ENCODE data around the gene SLC38A10. TPM values are rescaled to one million over a fixed set of nuclear protein-coding genes. Genes with fewer than 3 reads are reported as not detected.

SLC38A10 gene
- total RNA-seq, 4 donors from 2014 or later = 37.8 to 49.8 (median 45.3) TPM

DNA sequence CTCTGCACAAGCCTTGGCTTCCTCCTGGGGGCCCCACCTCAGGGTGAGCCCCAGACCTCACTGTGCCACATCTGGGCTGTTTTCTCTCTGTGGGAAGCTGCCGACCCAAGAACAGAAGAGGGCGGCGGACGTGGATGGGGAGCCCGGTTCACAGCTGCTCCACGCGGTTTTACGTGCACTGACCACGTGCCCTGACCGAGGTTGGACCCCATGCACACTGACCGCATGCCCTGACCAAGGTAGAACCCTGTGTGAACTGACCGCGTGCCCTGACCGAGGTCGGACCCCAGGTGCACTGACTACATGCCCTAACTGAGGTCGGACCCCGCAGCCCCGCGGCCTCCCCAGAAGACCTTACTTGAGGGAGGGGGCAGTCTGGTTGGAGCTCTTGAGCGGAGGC, 92.0 kb downstream of the SLC38A10 start:
- intact Hi-C loops (cut with DNase I) = no loop called here
- Histone ChIP-seq H3K36me3 (peaks cover 0 to 39% (median 0%) of the 10 kb centered on the region in 3 donors), H3K4me3 (no peak overlapping the region), H3K9me3 (no peaks in the 10 kb centered on the region), H3K27ac (no peak overlapping the region), H3K27me3 (no peaks in the 10 kb centered on the region), H3K4me1 (peaks cover 0 to 17% (median 0%) of the 10 kb centered on the region in 3 donors)
- WGBS, 2 donors = 97 to 100% methylated on average over 3 to 5 of the region's 20 CpGs
- DNase-seq = no peak
- TF ChIP-seq POLR2A (IDR thresholded peaks at IDR 0.05) = no peak
- TF ChIP-seq, protein P1, sequence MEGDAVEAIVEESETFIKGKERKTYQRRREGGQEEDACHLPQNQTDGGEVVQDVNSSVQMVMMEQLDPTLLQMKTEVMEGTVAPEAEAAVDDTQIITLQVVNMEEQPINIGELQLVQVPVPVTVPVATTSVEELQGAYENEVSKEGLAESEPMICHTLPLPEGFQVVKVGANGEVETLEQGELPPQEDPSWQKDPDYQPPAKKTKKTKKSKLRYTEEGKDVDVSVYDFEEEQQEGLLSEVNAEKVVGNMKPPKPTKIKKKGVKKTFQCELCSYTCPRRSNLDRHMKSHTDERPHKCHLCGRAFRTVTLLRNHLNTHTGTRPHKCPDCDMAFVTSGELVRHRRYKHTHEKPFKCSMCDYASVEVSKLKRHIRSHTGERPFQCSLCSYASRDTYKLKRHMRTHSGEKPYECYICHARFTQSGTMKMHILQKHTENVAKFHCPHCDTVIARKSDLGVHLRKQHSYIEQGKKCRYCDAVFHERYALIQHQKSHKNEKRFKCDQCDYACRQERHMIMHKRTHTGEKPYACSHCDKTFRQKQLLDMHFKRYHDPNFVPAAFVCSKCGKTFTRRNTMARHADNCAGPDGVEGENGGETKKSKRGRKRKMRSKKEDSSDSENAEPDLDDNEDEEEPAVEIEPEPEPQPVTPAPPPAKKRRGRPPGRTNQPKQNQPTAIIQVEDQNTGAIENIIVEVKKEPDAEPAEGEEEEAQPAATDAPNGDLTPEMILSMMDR (IDR thresholded peaks at IDR 0.05) = no peak

DNA sequence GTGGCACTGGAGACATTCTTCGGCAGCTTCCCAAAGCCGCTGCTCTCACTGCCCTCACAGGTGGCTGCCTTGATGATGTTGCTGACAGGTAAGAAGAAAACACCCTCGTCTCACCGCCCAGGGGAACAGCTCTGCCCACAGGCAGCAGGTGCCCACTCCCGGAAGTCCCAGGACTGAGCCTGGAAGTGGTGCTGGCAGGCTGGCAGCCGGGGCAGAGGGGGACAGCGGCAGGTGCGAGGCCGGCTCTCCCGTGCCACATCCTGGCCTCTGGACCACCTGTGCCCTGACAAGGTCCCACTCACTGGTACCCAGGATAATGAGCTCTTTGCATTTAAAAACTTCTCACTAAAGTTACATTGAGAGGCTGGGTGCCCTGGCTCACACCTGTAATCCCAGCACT, 92.8 kb downstream of the SLC38A10 start:
- Histone ChIP-seq H3K9me3 (no peaks in the 10 kb centered on the region), H3K27ac (no peak overlapping the region), H3K4me1 (peaks cover 0 to 21% (median 0%) of the 10 kb centered on the region in 3 donors), H3K4me3 (no peak overlapping the region), H3K36me3 (peaks cover 0 to 45% (median 0%) of the 10 kb centered on the region in 3 donors), H3K27me3 (no peaks in the 10 kb centered on the region)
- no peak for DNase-seq
- WGBS, 2 donors = 67 to 68% methylated on average over 1 to 4 of the region's 10 CpGs
- TF ChIP-seq POLR2A (IDR thresholded peaks at IDR 0.05) = no peak
- TF ChIP-seq, protein P1 (IDR thresholded peaks at IDR 0.05) = no peak
- intact Hi-C loops (cut with DNase I) = no loop called here

DNA sequence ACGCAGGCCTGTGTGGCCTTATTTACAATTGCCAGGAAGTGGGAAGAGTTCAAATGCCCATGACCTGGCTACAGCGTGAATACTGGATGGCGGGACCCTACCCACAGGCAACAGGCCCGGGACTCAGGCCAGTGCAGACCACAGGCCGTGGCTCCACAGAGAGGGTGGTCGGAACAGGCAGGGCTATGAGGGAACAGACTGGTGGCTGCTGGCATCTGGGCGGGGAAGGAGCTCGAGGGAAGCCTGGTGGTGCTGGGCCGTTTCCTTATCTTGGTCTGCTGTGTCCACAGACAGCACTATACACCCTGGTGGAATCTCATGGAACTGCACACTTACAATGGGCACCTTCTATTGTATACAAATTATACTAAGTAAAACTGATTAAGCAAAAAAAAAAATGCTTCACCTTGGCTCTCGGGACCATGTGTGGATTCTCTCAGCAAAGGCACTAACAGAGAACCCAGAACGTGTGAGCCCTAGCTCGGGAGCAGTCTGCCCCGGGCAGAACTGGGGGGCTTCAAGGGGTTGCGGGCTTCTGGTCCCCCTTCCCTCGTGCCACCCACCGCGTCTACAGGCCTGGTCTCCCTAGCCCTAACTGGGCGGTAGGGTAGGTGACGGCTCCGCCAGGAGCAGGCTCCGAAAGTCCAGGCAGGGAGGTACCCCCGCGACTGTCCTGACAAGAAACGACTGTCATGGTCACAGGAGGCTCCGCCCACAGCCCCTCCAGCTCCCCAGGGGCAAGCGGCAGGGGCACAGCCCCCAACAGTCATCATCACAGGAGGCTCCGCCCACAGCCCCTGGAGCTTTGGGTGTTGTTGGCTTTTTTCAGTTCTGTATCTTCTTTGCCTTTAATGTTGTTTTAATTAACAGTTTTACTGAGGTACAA, 94.2 kb downstream of the SLC38A10 start:
- no peaks in the 10 kb centered on the region for H3K9me3 ChIP-seq
- 58 to 74% methylated on average over 7 to 16 of the region's 27 CpGs for WGBS, 2 donors
- no peaks in the 10 kb centered on the region for H3K27me3 ChIP-seq
- H3K4me3 ChIP-seq = no peak overlapping the region
- intact Hi-C loops (cut with DNase I) = no loop called here
- DNase-seq = no peak
- H3K27ac ChIP-seq = no peak overlapping the region
- H3K4me1 ChIP-seq = peaks cover 0 to 29% (median 0%) of the 10 kb centered on the region in 3 donors
- no peak for TF ChIP-seq POLR2A (IDR thresholded peaks at IDR 0.05)
- TF ChIP-seq, protein P1 (IDR thresholded peaks at IDR 0.05) = peak in 5 of 6 experiments; percentile 60 to 75 (median 65)
- H3K36me3 ChIP-seq = peaks cover 0 to 45% (median 0%) of the 10 kb centered on the region in 3 donors

DNA sequence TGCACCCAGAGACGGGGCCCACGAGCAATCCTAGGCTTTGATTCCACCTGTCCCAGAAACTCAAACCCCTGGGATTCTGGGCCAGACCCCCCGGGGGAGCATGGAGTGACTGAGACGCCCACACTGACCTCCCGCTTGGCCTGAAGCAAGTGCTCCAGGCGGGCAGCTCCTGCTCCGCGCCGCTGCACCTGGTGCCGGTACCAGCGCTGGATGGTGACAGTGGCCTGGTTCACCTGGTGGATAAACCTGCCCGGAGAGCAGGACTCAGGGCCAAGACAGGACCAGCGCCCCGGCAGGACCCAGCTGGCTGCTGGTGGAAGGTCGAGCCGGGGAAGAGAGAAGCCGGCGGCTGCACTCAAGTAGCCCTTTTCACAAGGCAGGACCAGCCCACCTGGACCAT, 94.9 kb downstream of the SLC38A10 start:
- WGBS, 2 donors = 87% methylated on average over 3 of the region's 18 CpGs; no CpG with 5 or more reads in 1 of the 2 donors
- Histone ChIP-seq H3K4me3 (no peak overlapping the region), H3K36me3 (peaks cover 0 to 45% (median 0%) of the 10 kb centered on the region in 3 donors), H3K9me3 (no peaks in the 10 kb centered on the region), H3K27me3 (no peaks in the 10 kb centered on the region), H3K27ac (no peak overlapping the region), H3K4me1 (peaks cover 0 to 29% (median 0%) of the 10 kb centered on the region in 3 donors)
- TF ChIP-seq, protein P1 (IDR thresholded peaks at IDR 0.05) = no peak
- TF ChIP-seq POLR2A (IDR thresholded peaks at IDR 0.05) = no peak
- intact Hi-C loops (cut with DNase I) = no loop called here
- no peak for DNase-seq

DNA sequence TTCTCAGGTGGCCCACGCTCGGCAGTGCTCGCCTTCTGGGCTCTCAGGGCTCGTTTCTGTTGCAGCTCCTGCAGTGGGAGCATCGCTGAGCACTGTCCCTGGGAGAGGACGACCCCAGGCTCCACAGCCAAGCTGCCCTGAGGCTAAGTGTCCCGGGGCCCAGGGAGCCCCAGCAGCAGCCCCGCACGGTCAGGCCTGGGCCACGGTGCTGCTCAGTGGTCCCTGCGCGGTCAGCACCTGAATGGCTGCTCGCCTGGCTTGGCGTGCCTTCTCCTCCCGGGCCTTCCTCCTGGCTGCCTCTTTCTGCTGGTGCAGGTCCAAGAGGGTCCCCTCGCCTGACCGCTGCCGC, 95.7 kb downstream of the SLC38A10 start:
- no peak for DNase-seq
- intact Hi-C loops (cut with DNase I) = no loop called here
- Histone ChIP-seq H3K4me3 (no peak overlapping the region), H3K9me3 (no peaks in the 10 kb centered on the region), H3K36me3 (peaks cover 0 to 45% (median 0%) of the 10 kb centered on the region in 3 donors), H3K27me3 (no peaks in the 10 kb centered on the region), H3K27ac (no peak overlapping the region), H3K4me1 (peaks cover 0 to 29% (median 0%) of the 10 kb centered on the region in 3 donors)
- no peak for TF ChIP-seq POLR2A (IDR thresholded peaks at IDR 0.05)
- TF ChIP-seq, protein P1 (IDR thresholded peaks at IDR 0.05) = no peak
- WGBS, 2 donors = 93 to 94% methylated on average over 3 to 6 of the region's 18 CpGs
